Measurements from ENCODE around the gene NSD1.
A peak's percentile ranks its signal among the peaks of the same experiment; 100 is the strongest.

The NSD1 gene

GRCh38 chr5:177096162-177097015 lies 37.2 kb upstream of the NSD1 start:
- DNase-seq (ENCODE audit: extremely low read depth in 1 of 2, low read depth in 1 of 2): no peak

DNA sequence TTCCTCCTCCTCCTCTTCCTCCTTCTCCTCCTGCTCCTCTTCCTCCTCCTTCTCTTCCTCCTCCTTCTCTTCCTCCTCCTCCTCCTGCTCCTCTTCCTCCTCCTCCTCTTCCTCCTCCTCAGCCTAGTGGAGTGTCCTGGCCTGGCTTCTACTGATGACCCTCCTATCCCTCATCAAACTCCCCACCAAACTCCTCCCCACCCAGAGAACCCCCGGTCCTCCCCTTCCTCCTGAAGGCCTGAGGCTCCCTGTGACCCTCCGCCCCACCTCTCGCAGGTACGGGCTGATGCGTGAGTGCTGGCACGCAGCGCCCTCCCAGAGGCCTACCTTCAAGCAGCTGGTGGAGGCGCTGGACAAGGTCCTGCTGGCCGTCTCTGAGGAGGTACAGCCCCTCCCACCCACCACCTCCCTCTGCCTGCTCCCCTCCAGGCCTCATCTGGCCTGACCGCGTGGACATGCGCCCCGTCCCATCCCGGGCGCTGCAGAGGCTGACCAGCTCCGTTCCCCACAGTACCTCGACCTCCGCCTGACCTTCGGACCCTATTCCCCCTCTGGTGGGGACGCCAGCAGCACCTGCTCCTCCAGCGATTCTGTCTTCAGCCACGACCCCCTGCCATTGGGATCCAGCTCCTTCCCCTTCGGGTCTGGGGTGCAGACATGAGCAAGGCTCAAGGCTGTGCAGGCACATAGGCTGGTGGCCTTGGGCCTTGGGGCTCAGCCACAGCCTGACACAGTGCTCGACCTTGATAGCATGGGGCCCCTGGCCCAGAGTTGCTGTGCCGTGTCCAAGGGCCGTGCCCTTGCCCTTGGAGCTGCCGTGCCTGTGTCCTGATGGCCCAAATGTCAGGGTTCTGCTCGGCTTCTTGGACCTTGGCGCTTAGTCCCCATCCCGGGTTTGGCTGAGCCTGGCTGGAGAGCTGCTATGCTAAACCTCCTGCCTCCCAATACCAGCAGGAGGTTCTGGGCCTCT lies 36.3 kb upstream of the NSD1 start:
- DNase-seq (ENCODE audit: extremely low read depth in 1 of 2, low read depth in 1 of 2): no peak

- no peak for DNase-seq (ENCODE audit: extremely low read depth in 1 of 2, low read depth in 1 of 2)
Observed at GRCh38 chr5:177098120-177098469, 35.5 kb upstream of the NSD1 start.

GRCh38 chr5:177098470-177099141 lies 35.0 kb upstream of the NSD1 start:
- DNase-seq (ENCODE audit: extremely low read depth in 1 of 2, low read depth in 1 of 2): no peak

GRCh38 chr5:177099422-177100093 lies 34.0 kb upstream of the NSD1 start:
- no peak for DNase-seq (ENCODE audit: extremely low read depth in 1 of 2, low read depth in 1 of 2)

GRCh38 chr5:177100714-177101121 lies 32.9 kb upstream of the NSD1 start:
- DNase-seq (ENCODE audit: extremely low read depth in 1 of 2, low read depth in 1 of 2): no peak

GRCh38 chr5:177103523-177104253 lies 29.9 kb upstream of the NSD1 start:
- no peak for DNase-seq (ENCODE audit: extremely low read depth in 1 of 2, low read depth in 1 of 2)

GRCh38 chr5:177105691-177106476 lies 27.7 kb upstream of the NSD1 start:
- DNase-seq (ENCODE audit: extremely low read depth in 1 of 2, low read depth in 1 of 2): no peak

GRCh38 chr5:177107159-177107558 lies 26.4 kb upstream of the NSD1 start:
- DNase-seq (ENCODE audit: extremely low read depth in 1 of 2, low read depth in 1 of 2): no peak

- no peak for DNase-seq (ENCODE audit: extremely low read depth in 1 of 2, low read depth in 1 of 2)
Observed at GRCh38 chr5:177109810-177110209, 23.8 kb upstream of the NSD1 start.

DNA sequence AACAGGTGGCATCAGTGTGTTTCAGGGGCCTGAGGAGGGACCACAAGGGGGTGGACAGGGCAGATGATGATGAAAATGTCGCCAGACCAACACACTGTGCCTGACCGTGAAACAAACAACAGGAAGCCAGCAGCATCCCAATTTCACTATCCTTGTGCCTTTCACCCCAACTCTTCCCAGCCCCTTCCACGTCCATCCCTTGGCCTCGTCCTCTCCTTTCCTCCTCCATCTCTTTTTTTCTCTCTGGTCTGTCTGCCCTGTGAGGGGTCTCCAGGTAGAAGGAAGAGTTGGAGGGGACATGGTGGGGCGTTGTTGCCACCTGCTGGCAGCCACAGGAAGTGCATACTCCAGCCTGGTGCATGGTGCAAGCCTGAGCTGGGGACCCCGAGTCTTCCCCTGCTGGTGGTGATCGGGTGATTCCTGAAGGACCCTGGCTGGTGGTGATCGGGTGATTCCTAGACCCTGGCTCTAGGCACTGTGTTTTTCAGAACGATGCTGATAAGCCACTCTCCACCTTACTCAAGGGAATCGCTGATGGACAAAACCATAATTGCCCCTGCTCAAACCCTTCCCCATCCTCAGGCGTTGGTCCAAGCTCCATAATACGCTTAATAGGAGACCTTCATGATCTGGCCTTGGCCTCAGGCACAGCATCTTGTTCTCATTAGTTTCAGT lies 21.7 kb upstream of the NSD1 start:
- DNase-seq (ENCODE audit: extremely low read depth in 1 of 2, low read depth in 1 of 2): peak in 1 of 2 donors; percentile 45

DNA sequence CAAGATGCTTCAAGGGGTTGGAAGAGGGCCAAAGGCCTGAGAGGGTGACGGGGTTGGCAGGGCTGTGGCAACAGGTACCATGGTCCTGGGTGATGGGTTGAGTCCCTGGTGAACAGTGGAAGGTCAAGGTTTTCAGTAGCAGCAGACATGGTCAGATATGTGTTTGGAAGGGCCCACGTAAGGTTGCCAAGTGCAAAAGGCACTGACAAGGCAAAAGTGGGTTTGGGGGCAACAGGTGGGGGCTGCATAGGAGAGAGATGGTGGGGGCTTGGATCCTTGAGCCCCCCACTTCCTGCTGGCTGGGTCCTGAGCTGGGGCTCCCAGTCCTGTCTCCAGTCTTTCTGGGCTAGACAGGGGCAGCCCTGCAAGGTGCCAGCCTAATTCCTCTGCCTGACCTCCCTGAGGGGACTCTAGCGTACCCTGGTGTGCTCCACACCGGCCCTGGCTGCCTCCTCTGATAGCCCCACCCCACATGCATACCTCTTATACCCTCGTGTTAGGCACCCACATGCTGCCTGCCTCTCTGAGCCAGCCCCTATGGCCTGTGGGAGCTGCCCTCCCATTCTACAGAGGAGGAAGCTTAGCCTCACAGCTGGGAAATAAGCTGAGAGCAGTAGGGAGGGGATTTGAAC lies 20.9 kb upstream of the NSD1 start:
- DNase-seq (ENCODE audit: extremely low read depth in 1 of 2, low read depth in 1 of 2): no peak

GRCh38 chr5:177113566-177114424 lies 19.8 kb upstream of the NSD1 start:
- peak; percentile 52 to 61 for DNase-seq (ENCODE audit: extremely low read depth in 1 of 2, low read depth in 1 of 2)

GRCh38 chr5:177116631-177117373 lies 16.8 kb upstream of the NSD1 start:
- peak; percentile 57 to 66 for DNase-seq (ENCODE audit: extremely low read depth in 1 of 2, low read depth in 1 of 2)

DNA sequence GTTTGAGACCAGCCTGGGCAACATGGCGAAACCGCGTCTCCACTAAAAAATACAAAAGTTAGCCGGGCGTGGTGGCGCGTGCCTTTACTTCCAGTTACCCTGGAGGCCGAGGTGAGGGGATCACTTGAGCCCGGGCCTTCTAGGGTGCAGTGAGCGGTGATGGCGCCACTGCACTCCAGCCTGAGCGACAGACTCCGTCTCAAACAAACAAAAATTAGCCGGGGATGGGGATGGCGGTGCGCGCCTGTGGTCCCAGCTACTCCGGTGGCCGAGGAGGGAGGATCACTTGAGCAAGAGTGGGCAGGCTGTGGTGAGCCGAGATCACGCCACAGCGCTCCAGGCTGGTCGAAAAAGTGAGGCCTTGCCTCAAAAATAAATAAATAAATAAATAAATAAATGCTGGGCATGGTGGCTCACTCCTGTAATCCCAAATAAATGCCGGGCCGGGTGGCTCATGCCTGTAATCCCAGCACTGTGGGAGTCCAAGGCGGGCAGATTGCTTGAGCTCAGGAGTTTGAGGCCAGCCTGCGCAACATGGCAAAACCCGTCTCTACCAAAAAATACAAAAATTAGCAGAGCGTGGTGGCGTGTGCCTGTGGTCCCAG lies 16.0 kb upstream of the NSD1 start:
- DNase-seq (ENCODE audit: extremely low read depth in 1 of 2, low read depth in 1 of 2): no peak

DNA sequence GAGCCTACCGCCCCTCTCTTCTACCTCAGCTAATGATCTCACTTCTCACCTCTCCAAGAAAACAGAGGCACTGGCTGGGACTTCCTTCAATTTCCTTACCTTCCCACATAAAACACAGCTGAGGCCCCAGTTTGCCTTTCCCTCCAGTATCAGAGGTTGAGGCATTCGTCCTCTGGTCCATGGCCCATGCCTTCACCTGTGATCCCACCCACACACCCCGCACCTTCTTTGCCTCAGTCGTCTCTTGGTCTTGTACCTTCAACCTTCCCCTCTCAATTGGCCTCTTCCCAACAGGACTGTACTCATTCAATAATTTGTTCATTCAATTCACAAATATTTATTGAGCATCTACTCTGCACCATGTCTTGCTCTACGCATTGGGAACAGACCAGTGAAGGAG lies 11.0 kb upstream of the NSD1 start:
- DNase-seq (ENCODE audit: extremely low read depth in 1 of 2, low read depth in 1 of 2): no peak
